Natural killer cell (primary cell): ENCODE results near the gene TMBIM4. TPM values are rescaled to one million over a fixed set of nuclear protein-coding genes. Genes with fewer than 3 reads are reported as not detected.
A peak's percentile ranks its signal among the peaks of the same experiment; 100 is the strongest.

Experiments
- ATAC-seq, 3 donors: fragments of 150-1000 bp in 2 of 3; fragments of 200-7000 bp in 1 of 3; cut with Tn5 transposase; 1 replicate in 1 of 3; 2 replicates in 2 of 3; pipeline ENCODE4 v1.10.0; 2021; ENCODE audit warnings: mild to moderate bottlenecking in 2 of 3, moderate library complexity in 2 of 3
- DNase-seq, 2 donors: peaks; one replicate each; pipeline versions ENCODE4 v3.0.0 to v3.0.0-alpha.2; 2013 to 2021; ENCODE audit warnings: mixed read lengths in 1 of 2
- H3K27ac ChIP-seq: one replicate; pipeline ENCODE4 v1.5.1; 2013; ENCODE audit warnings: mild to moderate bottlenecking, low read length
- H3K27me3 ChIP-seq: one replicate; pipeline ENCODE4 v1.6.1; 2013; ENCODE audit warnings: low read length; ENCODE audit not compliant: control insufficient read depth, insufficient read depth
- H3K36me3 ChIP-seq: one replicate; pipeline ENCODE4 v1.6.1; 2013; ENCODE audit warnings: low read length; ENCODE audit not compliant: control insufficient read depth, insufficient read depth
- H3K4me1 ChIP-seq: one replicate; pipeline ENCODE4 v1.6.1; 2013; ENCODE audit warnings: low read length; ENCODE audit not compliant: control insufficient read depth, insufficient read depth
- H3K4me3 ChIP-seq: one replicate; pipeline ENCODE4 v1.5.1; 2013; ENCODE audit warnings: low read length
- H3K9me3 ChIP-seq: one replicate; pipeline ENCODE4 v1.6.1; 2013; ENCODE audit warnings: low read length; ENCODE audit not compliant: control insufficient read depth, insufficient read depth
- H3K27ac Mint-ChIP-seq, 2 donors: one replicate each; pipeline ENCODE4 v1.8.0; 2022; ENCODE audit warnings: mild to moderate bottlenecking in 2 of 2, mixed read lengths in 2 of 2, moderate library complexity in 1 of 2
- H3K27me3 Mint-ChIP-seq, 2 donors: one replicate each; pipeline ENCODE4 v1.8.0; 2022; ENCODE audit warnings: low read depth in 2 of 2, mixed read lengths in 2 of 2
- H3K36me3 Mint-ChIP-seq: one replicate; pipeline ENCODE4 v1.8.0; 2022; ENCODE audit warnings: mixed read lengths
- H3K4me1 Mint-ChIP-seq, 2 donors: one replicate each; pipeline ENCODE4 v1.8.0; 2022; ENCODE audit warnings: mixed read lengths in 2 of 2
- H3K4me3 Mint-ChIP-seq: one replicate; pipeline ENCODE4 v1.8.0; 2022; ENCODE audit warnings: mild to moderate bottlenecking, moderate library complexity, mixed read lengths
- H3K9me3 Mint-ChIP-seq, 2 donors: one replicate each; pipeline ENCODE4 v1.8.0; 2022; ENCODE audit warnings: mixed read lengths in 2 of 2
- CTCF ChIP-seq: fragments of 200-600 bp; IDR thresholded peaks from one replicate; pipeline ENCODE4 v1.8.0; 2022; ENCODE audit warnings: antibody characterized with exemption
- WGBS: methylation state at CpG from one replicate; pipeline ENCODE4 v1.1.7; 2013; ENCODE audit warnings: missing lambda C conversion rate; ENCODE audit not compliant: insufficient coverage; 5-methylcytosine and 5-hydroxymethylcytosine counted together
- intact Hi-C: fragments of 100-400 bp; cut with micrococcal nuclease; formaldehyde crosslinking; loops from one replicate; pipeline ENCODE4 v1.14.2; 2022
- total RNA-seq, 4 donors: library from RNA; stranded (reverse); fragments of 120-200 nt in 1 of 4; gene quantifications; one replicate each; pipeline versions ENCODE4 v1.2.3 to v1.2.4, GENCODE V29; 2013 to 2022

The TMBIM4 gene
- total RNA-seq, 3 donors from 2014 or later (not counting 1 experiment from before 2014, with no cell fraction given): 46.6 to 72.0 (median 63.2) TPM

GRCh38 chr12:66210840-66211239 lies 41.0 kb upstream of the TMBIM4 start:
- Mint-ChIP-seq H3K36me3 (no peaks in the 10 kb centered on the region), H3K27me3 (peaks cover 3 to 25% of the 10 kb centered on the region in 2 donors), H3K4me1 (peaks cover 0 to 8% of the 10 kb centered on the region in 2 donors), H3K4me3 (no peak overlapping the region), H3K9me3 (no peaks in the 10 kb centered on the region), H3K27ac (no peak overlapping the region)
- no peaks in the 10 kb centered on the region for H3K36me3 ChIP-seq
- TF ChIP-seq CTCF: no peak
- DNase-seq: no peak
- no peaks in the 10 kb centered on the region for H3K27me3 ChIP-seq
- H3K4me1 ChIP-seq: no peaks in the 10 kb centered on the region
- H3K4me3 ChIP-seq: no peak overlapping the region
- intact Hi-C loops: no loop called here
- no peaks in the 10 kb centered on the region for H3K9me3 ChIP-seq
- H3K27ac ChIP-seq: no peak overlapping the region
- no peak for ATAC-seq

- no peaks in the 10 kb centered on the region for H3K4me1 Mint-ChIP-seq
- peaks cover 3% of the 10 kb centered on the region for H3K27me3 ChIP-seq
- ATAC-seq: no peak
- peaks cover 6 to 21% of the 10 kb centered on the region in 2 donors for H3K27me3 Mint-ChIP-seq
- no peak overlapping the region for H3K27ac Mint-ChIP-seq
- no peaks in the 10 kb centered on the region for H3K36me3 Mint-ChIP-seq
- no peaks in the 10 kb centered on the region for H3K36me3 ChIP-seq
- 83% methylated on average over 1 of the region's 1 CpG for WGBS
- H3K9me3 ChIP-seq: no peaks in the 10 kb centered on the region
- no peak overlapping the region for H3K27ac ChIP-seq
- no peak for DNase-seq
- intact Hi-C loops: no loop called here
- H3K4me3 ChIP-seq: no peak overlapping the region
- H3K4me1 ChIP-seq: no peaks in the 10 kb centered on the region
- TF ChIP-seq CTCF: no peak
- H3K4me3 Mint-ChIP-seq: no peak overlapping the region
- H3K9me3 Mint-ChIP-seq: no peaks in the 10 kb centered on the region
These were observed 36.3 kb upstream of the TMBIM4 start for GRCh38 chr12:66206141-66206540.

- H3K27me3 Mint-ChIP-seq: peaks cover 6 to 17% of the 10 kb centered on the region in 2 donors
- no peaks in the 10 kb centered on the region for H3K36me3 Mint-ChIP-seq
- Histone ChIP-seq H3K27ac (no peak overlapping the region), H3K9me3 (peaks cover 2% of the 10 kb centered on the region), H3K4me3 (no peak overlapping the region), H3K36me3 (no peaks in the 10 kb centered on the region), H3K4me1 (no peaks in the 10 kb centered on the region), H3K27me3 (peaks cover 3% of the 10 kb centered on the region)
- no peak for TF ChIP-seq CTCF
- 79% methylated on average over 4 of the region's 4 CpGs for WGBS
- intact Hi-C loops: no loop called here
- no peaks in the 10 kb centered on the region for H3K9me3 Mint-ChIP-seq
- H3K4me3 Mint-ChIP-seq: no peak overlapping the region
- H3K27ac Mint-ChIP-seq: no peak overlapping the region
- H3K4me1 Mint-ChIP-seq: no peaks in the 10 kb centered on the region
- ATAC-seq: no peak
- DNase-seq: peak in 1 of 2 donors; percentile 16
These were observed 34.0 kb upstream of the TMBIM4 start for GRCh38 chr12:66203820-66204219.

GRCh38 chr12:66199831-66200509 lies 30.2 kb upstream of the TMBIM4 start:
- peaks cover 2% of the 10 kb centered on the region for H3K4me1 ChIP-seq
- H3K27ac ChIP-seq: no peak overlapping the region
- peaks cover 2% of the 10 kb centered on the region for H3K9me3 ChIP-seq
- DNase-seq (no peak), ATAC-seq (no peak)
- no peak overlapping the region for H3K27ac Mint-ChIP-seq
- no peak for TF ChIP-seq CTCF
- H3K27me3 ChIP-seq: peaks cover under 1% of the 10 kb centered on the region
- H3K4me1 Mint-ChIP-seq: peaks cover 0 to 2% of the 10 kb centered on the region in 2 donors
- H3K36me3 ChIP-seq: no peaks in the 10 kb centered on the region
- no peaks in the 10 kb centered on the region for H3K9me3 Mint-ChIP-seq
- intact Hi-C loops: no loop called here
- no peak overlapping the region for H3K4me3 ChIP-seq
- H3K36me3 Mint-ChIP-seq: no peaks in the 10 kb centered on the region
- peaks cover 8 to 10% of the 10 kb centered on the region in 2 donors for H3K27me3 Mint-ChIP-seq
- no peak overlapping the region for H3K4me3 Mint-ChIP-seq
